Activated T-cell treated with anti-CD3 and anti-CD28 coated beads, Interleukin-2, amount 50 U/mL, for 1 hour (primary cell): ENCODE results near the gene HLA-DQA2.
"Not testable (repeated sequence)": the region's sequence is repeated elsewhere in the genome, so short reads cannot be mapped to it uniquely, and the experiment has no call there.

ENCODE experiments used
- DNase-seq: peaks from one replicate; pipeline ENCODE4 v3.0.0-alpha.2; 2020

The HLA-DQA2 gene

GRCh38 chr6:32782923-32783322 is 41.7 kb downstream of the HLA-DQA2 start:
- DNase-seq = not testable (repeated sequence)

DNA sequence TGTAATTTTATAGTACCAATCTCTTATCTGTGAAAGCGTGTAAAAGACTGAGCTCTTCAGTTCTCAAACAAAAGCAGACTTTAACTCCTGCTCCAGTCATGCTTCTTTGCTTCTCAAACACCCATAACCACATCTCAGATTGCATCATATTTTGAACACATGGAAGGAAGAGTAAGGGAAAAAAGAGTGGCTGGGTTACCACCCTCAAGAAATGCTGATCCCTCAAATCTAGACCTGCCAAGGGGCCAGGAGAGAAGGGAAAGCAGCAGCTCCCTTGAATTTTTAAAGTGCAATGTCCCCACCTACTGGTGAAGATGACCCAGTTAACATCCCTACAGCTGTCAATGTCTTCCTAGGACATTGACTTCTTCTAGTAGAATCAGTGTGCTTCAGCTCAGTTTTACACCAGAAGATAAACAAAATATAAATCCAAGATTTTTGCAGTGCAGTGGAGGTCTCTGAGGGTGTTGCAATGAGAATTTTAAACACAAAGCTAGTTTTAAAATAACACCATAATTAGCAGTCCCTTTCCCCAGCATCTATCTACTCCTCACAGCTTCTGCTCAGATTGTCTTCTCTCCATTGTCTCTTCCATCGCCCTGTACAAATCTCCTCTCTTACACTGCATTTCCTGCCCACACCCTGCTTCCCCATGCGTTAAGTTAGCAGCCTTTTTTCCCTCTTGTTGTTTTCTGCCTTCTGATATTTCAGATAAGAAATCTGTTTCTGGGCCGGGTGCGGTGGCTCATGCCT is 44.8 kb downstream of the HLA-DQA2 start:
- no peak for DNase-seq

GRCh38 chr6:32790306-32790705 is 49.1 kb downstream of the HLA-DQA2 start:
- DNase-seq = no peak

- DNase-seq = no peak
Measured at GRCh38 chr6:32792901-32793435, 51.8 kb downstream of the HLA-DQA2 start.

DNA sequence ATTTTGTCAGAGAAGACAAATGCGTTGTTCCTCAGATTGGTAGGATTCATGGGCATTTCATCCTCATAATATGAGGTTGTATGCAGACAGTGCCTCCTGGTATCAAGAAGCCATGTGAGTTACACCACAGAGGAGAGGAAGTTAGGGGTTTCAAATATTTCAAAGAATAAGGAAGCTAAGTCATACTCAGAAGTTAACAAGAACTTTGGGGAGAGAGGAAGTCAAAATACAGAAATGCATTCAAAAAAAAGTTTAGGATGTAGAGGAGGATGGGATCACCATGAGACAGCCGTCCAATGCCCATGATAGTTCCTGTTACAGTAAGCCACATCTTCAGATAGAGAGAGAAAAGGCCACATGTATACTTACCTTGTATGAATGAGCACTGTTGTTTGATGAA is 53.3 kb downstream of the HLA-DQA2 start:
- no peak for DNase-seq
